HG03432 (cell line): Measurements from ENCODE around the gene GOLGA6L10.
"Not testable (repeated sequence)": the region's sequence is repeated elsewhere in the genome, so short reads cannot be mapped to it uniquely, and the experiment has no call there.

Experiments
- ATAC-seq: cut with Tn5 transposase; IDR thresholded peaks from one replicate; pipeline ENCODE4 v1.9.1; 2021; ENCODE audit warnings: mild to moderate bottlenecking, moderate library complexity; ENCODE audit not compliant: unreplicated experiment

Gene GOLGA6L10

DNA sequence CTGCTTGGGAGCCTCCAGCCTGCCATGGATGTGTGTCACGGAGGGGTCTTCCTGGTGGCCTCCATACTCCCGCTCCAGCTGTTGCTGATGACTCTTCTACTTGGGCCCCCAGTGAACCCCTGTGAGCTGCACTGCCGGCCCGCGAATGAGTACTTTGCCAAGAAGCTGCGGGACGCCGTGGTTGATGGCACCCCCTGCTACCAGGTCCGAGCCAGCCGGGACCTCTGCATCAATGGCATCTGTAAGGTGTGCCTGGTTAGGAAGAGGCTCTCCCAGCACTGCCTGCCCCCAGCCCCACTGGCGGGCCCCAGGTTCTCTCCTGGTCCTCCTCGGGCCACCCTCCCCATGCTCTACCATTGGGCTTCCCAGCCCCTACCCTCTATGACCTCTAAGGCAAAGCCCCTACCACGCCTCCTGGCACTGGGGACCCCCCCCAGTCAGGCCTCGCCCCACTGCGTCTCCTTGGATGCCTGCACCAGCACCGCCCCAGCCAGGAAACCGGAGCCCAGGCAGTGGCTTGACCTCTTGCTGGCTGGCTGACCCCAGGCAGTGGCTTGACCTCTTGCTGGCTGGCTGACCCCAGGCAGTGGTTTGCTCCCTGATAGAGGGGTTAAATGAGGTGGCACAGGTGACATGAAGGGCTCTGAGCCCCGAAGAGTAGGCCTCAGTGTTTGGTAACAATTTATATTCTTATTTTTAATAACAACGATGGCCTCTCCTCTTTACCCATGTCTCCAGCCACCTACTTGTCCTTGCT is 29.6 kb downstream of the GOLGA6L10 start:
- not testable (repeated sequence) for ATAC-seq

- not testable (repeated sequence) for ATAC-seq
Measured at GRCh38 chr15:82318281-82318680, 31.0 kb downstream of the GOLGA6L10 start.

GRCh38 chr15:82317516-82317915 is 31.8 kb downstream of the GOLGA6L10 start:
- ATAC-seq = not testable (repeated sequence)

- no peak for ATAC-seq
Measured at GRCh38 chr15:82317091-82317489, 32.2 kb downstream of the GOLGA6L10 start.

DNA sequence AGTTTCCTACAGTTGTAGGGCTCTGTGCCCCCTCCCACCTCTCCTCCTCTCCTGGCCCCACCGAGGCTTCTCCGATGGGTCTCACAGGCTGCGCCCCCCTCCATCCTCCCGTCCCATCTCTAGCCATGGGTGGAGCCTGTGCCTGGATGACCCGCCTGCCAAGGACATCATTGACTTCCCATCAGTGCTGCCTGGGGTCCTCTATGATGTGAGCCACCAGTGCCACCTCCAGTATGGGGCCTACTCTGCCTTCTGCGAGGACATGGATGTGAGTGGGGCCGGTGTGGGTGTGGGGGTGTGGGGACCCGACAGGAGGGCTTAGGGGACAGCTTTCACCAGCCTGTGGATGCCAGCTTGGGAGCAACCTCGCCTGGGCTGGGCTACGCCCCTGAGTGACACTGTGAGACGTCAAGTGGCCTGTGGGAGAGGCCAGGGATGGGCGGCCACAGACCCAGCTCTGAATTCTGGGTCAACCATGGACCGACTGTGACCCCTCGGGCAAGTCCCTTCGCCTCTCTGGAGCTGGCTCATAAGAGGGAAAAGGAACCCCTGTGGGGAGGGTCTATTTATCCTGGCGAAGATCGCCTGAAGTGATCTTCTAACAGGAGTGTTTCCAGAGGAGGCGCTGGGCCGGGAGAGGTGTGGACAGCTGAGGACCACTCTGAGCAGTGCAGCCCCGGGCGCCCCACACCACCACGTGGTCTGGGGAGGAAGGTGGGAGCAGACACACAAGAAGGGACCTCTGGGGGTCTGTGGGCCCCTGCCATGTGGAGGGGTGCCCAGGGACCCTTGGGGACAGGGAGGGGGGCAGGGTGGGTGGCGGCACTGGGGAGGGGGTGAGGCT is 32.8 kb downstream of the GOLGA6L10 start:
- not testable (repeated sequence) for ATAC-seq

- ATAC-seq = no peak
Measured at GRCh38 chr15:82315519-82316246, 33.6 kb downstream of the GOLGA6L10 start.

DNA sequence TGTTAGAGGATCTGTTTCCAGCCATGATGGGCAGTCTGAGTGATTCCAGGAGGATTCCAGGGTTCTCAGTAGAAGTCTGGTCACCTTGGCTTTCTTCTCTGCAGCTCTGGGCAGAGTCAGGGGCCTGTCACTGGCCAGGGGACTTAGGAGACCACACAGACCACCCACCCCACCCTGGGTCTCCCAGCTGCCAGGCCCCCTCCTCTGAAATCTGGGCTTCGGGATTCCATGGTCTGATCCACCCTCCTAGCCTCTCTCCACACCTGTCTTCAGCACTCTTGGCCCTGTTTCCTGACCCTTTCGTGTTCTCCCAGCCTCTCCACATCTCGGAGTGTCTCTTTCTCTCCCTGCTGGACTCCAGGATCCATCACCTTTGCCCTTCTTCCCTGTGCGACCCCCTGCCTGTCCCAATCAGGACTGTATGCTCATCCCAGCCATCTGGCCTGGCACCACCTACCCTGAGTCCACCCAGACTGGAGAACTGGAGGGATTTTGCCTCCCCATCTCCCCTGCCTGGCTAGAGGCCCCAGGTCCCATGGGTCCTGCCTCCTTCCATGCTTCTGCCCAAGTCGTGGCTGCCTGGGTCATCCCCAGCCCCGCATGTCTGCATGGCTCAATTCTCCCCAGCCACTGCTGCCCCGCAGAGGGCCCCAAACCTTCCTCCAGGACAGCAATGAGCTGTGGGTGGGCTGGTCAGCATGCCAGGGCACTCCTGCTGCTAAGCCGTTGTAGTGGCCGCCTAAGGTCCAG is 34.3 kb downstream of the GOLGA6L10 start:
- ATAC-seq = no peak

GRCh38 chr15:82313951-82314768 is 35.1 kb downstream of the GOLGA6L10 start:
- ATAC-seq = not testable (repeated sequence)

- no peak for ATAC-seq
Measured at GRCh38 chr15:82313446-82313845, 35.8 kb downstream of the GOLGA6L10 start.

GRCh38 chr15:82312586-82313349 is 36.5 kb downstream of the GOLGA6L10 start:
- no peak for ATAC-seq

DNA sequence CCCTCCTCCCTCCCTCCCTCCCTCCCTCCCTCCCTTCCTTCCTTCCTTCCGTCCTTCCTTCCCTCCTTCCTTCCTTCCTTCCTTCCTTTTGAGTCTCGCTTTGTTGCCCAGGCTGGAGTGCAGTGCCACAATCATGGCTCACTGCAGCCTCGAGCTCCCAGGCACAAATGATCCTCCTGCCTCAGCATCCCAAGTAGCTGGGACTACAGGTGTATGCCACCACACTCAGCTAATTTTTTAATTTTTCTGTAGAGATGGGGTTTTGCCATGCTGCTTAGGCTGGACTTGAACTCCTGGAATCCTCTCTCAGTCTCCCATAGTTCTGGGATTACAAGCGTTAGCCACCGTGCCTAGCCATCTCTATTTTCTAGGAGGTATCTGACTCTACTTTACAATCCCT is 38.0 kb downstream of the GOLGA6L10 start:
- ATAC-seq = not testable (repeated sequence)

DNA sequence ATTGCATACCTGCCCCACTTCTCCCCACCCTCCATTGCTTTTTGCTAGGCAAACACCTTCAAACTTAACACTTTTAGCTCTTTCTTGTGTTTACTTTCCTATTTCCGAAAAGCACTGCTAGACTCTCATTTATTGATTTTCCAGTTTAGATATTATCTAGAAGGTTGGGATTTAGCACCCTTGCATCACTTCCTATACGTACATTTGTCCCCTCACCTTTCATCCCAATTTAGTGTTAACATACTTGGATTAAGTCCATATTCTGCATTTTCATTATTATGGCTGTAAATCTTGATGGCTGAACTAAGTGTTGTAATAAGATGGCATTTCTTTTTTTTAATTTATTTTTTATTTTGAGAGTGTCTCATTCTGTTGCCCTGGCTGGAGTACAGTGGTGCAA is 39.5 kb downstream of the GOLGA6L10 start:
- no peak for ATAC-seq

- ATAC-seq = no peak
Measured at GRCh38 chr15:82307714-82308081, 41.6 kb downstream of the GOLGA6L10 start.

GRCh38 chr15:82306791-82307713 is 42.2 kb downstream of the GOLGA6L10 start:
- ATAC-seq = no peak

GRCh38 chr15:82305621-82306048 is 43.6 kb downstream of the GOLGA6L10 start:
- ATAC-seq = no peak

- no peak for ATAC-seq
Measured at GRCh38 chr15:82304778-82305090, 44.5 kb downstream of the GOLGA6L10 start.

- ATAC-seq = no peak
Measured at GRCh38 chr15:82303956-82304777, 45.1 kb downstream of the GOLGA6L10 start.
